ENCODE results near the gene OR5K1.

DNA sequence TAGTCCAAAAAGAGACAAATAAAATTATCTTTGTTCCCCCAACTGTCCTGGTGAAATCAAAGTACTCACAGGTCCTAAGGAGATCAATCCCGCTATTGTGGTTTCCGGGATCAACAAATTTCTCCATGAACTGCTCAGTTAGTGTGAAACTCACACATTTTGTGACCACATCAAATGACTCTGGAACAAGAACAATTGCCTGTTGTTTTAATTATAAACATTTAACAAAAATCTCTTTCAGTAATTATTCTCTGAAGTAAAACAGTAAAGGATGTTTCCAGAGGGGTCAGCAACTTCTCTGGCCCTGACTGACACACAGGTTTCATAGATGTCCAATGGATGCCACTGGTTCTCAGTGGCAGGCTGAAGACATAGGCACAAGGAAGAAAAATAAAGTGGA is 55.8 kb downstream of the OR5K1 start:
- TF ChIP-seq CTCF (IDR thresholded peaks at IDR 0.05) (no peak), POLR2A (IDR thresholded peaks at IDR 0.05) (no peak), EP300 (IDR thresholded peaks at IDR 0.05) (no peak), POLR2AphosphoS5 (IDR thresholded peaks at IDR 0.05) (no peak)

All from gastroesophageal sphincter (tissue), 3 donors.